ACHN (cell line): ENCODE measurements around the gene ADAMTSL2.

Source experiments
- DNase-seq: peaks from one replicate; pipeline ENCODE4 v3.0.0-alpha.2; 2015
- in situ Hi-C: cut with HindIII; loops from 2 replicates; pipeline ENCODE4 v1.10.0; 2017; ENCODE audit warnings: low sequenced_read_pairs, low pct_ligation_motif_present, low pct_unique_long_range_greater_than_20kb

ADAMTSL2 gene

GRCh38 chr9:133543772-133544467 is 9.4 kb downstream of the ADAMTSL2 start:
- no peak for DNase-seq
- in situ Hi-C loops, result no loop called here

GRCh38 chr9:133545494-133546286 is 11.2 kb downstream of the ADAMTSL2 start:
- in situ Hi-C loops, result no loop called here
- no peak for DNase-seq

DNA sequence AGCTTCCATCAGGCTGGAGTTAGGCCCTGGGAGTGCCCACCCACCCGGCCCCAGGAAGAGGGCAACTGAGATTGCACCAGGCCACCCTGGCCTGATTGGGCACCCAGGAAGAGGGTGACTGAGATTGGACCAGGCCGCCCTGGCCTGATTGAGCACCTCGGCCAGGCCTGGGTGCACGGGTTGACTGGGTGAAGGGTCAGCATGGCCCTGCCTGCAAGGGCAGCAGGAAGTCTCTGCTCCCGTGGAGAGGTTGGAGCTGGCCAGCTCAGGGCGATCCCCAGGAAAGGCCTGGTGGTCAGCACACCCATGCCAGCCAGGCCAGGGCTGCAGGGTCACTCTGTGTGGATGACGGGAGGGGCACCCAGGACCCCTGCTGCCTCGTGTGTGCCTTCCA is 11.8 kb downstream of the ADAMTSL2 start:
- in situ Hi-C loops, result no loop called here
- no peak for DNase-seq

GRCh38 chr9:133547116-133547515 is 12.6 kb downstream of the ADAMTSL2 start:
- DNase-seq, result no peak
- in situ Hi-C loops, result no loop called here

- in situ Hi-C loops, result no loop called here
- DNase-seq, result no peak
Observed at GRCh38 chr9:133551446-133551845, 16.9 kb downstream of the ADAMTSL2 start.

DNA sequence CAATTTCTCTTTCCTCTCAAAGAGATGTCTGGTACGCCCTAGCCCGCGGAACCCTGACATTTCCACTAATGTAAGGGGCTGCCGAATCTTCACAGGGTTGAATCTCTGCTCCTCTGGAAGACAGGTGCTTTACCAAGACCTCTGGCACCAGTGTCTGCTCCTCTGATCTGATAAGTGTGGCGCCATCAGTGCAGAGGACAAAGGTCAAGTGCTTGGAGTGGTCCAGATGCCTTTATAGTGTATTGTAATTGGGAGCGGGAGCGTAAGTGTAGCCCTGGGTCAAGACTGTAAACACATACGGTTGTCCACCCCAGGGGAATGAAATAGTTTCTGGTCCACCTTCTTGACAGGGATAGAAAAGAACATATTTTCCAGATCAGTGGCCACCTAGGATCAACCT is 17.7 kb downstream of the ADAMTSL2 start:
- in situ Hi-C loops, result no loop called here

DNA sequence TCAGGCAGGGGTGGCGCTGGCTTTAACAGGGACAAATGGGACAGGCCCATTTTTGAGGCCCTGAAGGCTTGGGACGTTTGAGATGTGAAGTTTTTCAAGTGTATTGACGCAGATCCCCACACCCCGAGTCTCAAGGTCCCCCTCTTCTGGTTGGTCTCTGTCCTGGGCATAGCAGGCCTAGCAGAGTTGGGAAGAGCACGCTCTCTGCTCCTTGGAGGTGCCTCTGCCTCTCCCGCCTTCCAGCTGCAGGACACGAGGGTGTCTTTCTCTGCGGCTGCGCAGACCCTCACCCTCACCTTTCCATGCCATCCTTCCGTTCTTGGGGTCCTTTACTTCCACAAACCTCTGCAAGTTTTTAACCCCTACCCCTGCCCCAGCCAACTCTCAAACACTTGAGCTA is 18.6 kb downstream of the ADAMTSL2 start:
- in situ Hi-C loops, result no loop called here
- no peak for DNase-seq

More for the DNA sequence above, 17.7 kb downstream of the ADAMTSL2 start:
- no peak for DNase-seq

DNA sequence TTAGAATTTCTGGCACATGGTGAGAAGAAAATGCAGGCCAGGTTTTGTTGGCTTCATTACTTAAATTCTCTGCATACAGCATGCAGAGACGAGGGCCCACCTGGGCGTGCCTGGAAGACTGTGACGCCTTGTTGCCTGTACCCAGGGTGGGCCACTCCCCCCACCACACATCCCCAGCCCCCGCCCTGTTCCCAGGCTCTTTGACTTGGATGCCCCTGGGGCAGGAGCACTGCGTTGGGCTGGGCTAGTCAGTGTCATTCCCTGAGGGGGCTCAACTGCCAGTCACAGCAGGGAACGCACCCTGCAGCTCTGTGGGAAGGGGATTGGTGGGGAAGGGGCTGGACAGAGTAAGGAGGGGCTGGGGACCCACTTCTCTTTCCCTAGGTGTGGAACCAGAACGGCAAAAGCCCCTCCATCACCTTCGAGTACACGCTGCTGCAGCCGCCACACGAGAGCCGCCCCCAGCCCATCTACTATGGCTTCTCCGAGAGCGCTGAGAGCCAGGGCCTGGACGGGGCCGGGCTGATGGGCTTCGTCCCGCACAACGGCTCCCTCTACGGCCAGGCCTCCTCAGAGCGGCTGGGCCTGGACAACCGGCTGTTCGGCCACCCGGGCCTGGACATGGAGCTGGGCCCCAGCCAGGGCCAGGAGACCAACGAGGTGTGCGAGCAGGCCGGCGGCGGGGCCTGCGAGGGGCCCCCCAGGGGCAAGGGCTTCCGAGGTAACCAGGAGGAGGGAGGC is 19.6 kb downstream of the ADAMTSL2 start:
- DNase-seq, result no peak
- in situ Hi-C loops, result no loop called here

DNA sequence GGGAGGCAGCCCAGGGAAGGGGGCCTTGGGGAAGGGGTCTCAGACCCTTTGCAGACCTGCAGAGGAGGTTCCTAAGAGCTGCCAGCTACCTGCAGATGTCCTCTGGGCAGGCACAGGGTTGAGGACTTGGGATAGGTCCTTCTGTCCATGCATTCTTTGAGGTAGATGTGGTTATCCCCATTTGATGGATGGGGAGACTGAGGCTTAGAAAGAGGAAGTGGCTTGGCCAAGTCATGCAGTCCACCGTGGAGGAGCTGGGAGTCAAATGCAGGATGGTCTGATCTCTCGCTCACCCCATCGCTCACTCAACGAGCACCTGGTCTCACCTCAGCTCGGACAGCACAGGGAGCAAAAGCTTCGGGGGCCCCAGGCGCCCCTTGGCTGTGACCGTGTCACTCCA is 20.2 kb downstream of the ADAMTSL2 start:
- in situ Hi-C loops, result no loop called here
- DNase-seq, result no peak

GRCh38 chr9:133556354-133556753 is 21.9 kb downstream of the ADAMTSL2 start:
- no peak for DNase-seq
- in situ Hi-C loops, result no loop called here

DNA sequence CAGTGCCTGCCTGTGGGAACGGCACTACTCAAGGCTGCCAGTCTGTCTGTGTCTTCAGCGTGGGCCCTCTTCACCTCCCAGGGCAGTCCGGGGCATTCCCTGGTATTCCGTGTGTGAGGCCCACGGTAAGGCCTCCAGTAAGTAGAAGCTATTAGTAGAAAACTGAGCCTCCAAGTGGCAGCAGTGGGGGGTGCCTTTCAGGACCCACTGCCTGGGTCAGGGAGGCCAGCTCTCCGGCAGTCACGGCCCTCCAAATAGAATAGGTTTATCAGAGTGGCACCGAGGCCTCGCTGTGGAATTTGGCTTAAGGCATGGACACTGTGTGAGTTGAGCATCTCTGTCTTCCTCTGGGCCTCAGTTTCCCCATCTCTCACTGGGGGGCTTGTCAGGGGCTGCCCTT is 23.1 kb downstream of the ADAMTSL2 start:
- no peak for DNase-seq
- in situ Hi-C loops, result no loop called here

- DNase-seq, result peak; percentile 38
- in situ Hi-C loops, result no loop called here
Observed at GRCh38 chr9:133558191-133559126, 24.0 kb downstream of the ADAMTSL2 start.

- DNase-seq, result no peak
- in situ Hi-C loops, result no loop called here
Observed at GRCh38 chr9:133560311-133560710, 25.8 kb downstream of the ADAMTSL2 start.

GRCh38 chr9:133560944-133561343 is 26.4 kb downstream of the ADAMTSL2 start:
- no peak for DNase-seq

GRCh38 chr9:133561976-133562554 is 27.6 kb downstream of the ADAMTSL2 start:
- in situ Hi-C loops, result no loop called here
- DNase-seq, result no peak

More at GRCh38 chr9:133560944-133561343, 26.4 kb downstream of the ADAMTSL2 start:
- in situ Hi-C loops, result no loop called here

- DNase-seq, result no peak
- in situ Hi-C loops, result no loop called here
Observed at GRCh38 chr9:133562611-133563290, 28.2 kb downstream of the ADAMTSL2 start.

DNA sequence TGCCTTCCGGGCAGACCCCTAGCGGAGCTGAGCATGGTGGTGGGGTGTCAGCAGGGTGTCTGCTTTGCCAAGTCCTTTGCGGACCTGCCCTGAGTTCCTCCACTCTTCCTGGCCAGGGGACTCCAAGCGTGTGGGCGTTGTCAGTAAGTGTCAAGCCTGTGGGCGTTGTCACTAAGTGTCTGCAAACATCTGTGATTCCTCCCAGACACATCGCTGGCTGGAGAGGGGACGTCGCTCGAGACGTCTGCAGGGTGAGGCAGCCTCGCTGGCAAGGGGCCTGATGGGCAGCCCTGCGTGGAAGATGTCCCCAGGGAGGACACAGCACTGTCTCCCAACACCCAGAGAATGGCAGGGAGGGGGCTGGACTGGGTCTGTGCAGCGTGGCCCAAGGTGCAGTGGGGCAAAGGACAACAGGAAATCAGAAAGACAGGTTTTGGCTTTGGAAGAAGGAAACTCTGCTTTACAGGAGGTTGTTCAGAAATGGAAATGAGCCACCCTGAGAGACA is 28.8 kb downstream of the ADAMTSL2 start:
- in situ Hi-C loops, result no loop called here
- DNase-seq, result no peak
